ENCODE data around the gene ATG7.

The ATG7 gene

GRCh38 chr3:11544412-11545181 is 272.4 kb downstream of the ATG7 start:
- no peak for TF ChIP-seq CTCF (IDR thresholded peaks at IDR 0.05; ENCODE audit: control extremely low read depth, extremely low read depth, low read depth, missing control alignments)
- POLR2A ChIA-PET = no interaction called here
- DNase-seq (ENCODE audit: extremely low spot score) = no peak
- CTCF ChIA-PET = no interaction called here

GRCh38 chr3:11545186-11545851 is 273.1 kb downstream of the ATG7 start:
- DNase-seq (ENCODE audit: extremely low spot score) = no peak
- ChIA-PET POLR2A (no interaction called here), CTCF (interaction anchor here (0.5 kb wide), 1 partner anchor 14 kb away, joined by 3 read pairs; no protein-coding TSS in a partner anchor)
- TF ChIP-seq CTCF (IDR thresholded peaks at IDR 0.05; ENCODE audit: control extremely low read depth, extremely low read depth, low read depth, missing control alignments) = no peak

GRCh38 chr3:11546657-11547302 is 274.6 kb downstream of the ATG7 start:
- no peak for TF ChIP-seq CTCF (IDR thresholded peaks at IDR 0.05; ENCODE audit: control extremely low read depth, extremely low read depth, low read depth, missing control alignments)
- CTCF ChIA-PET = no interaction called here
- POLR2A ChIA-PET = no interaction called here
- DNase-seq (ENCODE audit: extremely low spot score) = no peak

GRCh38 chr3:11547498-11547897 is 275.3 kb downstream of the ATG7 start:
- ChIA-PET POLR2A (no interaction called here), CTCF (no interaction called here)
- DNase-seq (ENCODE audit: extremely low spot score) = no peak
- no peak for TF ChIP-seq CTCF (IDR thresholded peaks at IDR 0.05; ENCODE audit: control extremely low read depth, extremely low read depth, low read depth, missing control alignments)

- POLR2A ChIA-PET = interaction anchor here (0.6 kb wide), 1 partner anchor 33 kb away, joined by 3 read pairs; no protein-coding TSS in a partner anchor
- no peak for DNase-seq (ENCODE audit: extremely low spot score)
- CTCF ChIA-PET = no interaction called here
- no peak for TF ChIP-seq CTCF (IDR thresholded peaks at IDR 0.05; ENCODE audit: control extremely low read depth, extremely low read depth, low read depth, missing control alignments)
These were observed 276.5 kb downstream of the ATG7 start for GRCh38 chr3:11548721-11549131.

- DNase-seq (ENCODE audit: extremely low spot score) = no peak
- ChIA-PET POLR2A (interaction anchor here (0.6 kb wide), 1 partner anchor 34 kb away, joined by 3 read pairs; no protein-coding TSS in a partner anchor), CTCF (no interaction called here)
- no peak for TF ChIP-seq CTCF (IDR thresholded peaks at IDR 0.05; ENCODE audit: control extremely low read depth, extremely low read depth, low read depth, missing control alignments)
These were observed 277.5 kb downstream of the ATG7 start for GRCh38 chr3:11549580-11550140.

Data from GM10248 (cell line).